ENCODE results near the gene MRPL44. TPM values are rescaled to one million over a fixed set of nuclear protein-coding genes. Genes with fewer than 3 reads are reported as not detected.
A peak's percentile ranks its signal among the peaks of the same experiment; 100 is the strongest.

The MRPL44 gene
- total and polyA plus RNA-seq, 2 of the 13 experiments (the other 11 are each of a cell fraction or from before 2014, with no cell fraction given): 38.4 to 78.0 TPM

DNA sequence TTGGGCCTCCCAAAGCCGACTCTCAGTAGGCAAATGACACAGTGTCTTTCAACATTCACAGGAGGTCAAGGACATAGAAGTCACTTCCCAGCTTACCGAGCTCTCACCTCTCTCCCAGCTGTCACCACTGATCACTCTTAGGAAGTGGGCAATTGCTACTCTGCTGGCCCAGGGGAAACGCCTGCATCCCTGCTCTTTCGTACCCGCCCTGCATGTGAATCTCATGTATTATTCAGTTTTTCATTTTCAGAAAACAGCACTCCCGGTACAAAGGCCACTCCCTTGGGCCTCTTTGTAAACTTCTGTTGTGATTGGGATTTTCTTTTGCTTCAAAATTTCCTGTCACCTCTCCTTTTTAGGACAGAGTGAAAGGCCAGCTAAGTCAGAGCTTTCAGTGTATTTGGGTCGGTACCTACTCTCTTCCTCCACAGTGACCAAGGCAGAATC lies 15.4 kb downstream of the MRPL44 start (continued):
- no peak for TF ChIP-seq ZNF558 (CRISPR knock-in tag; IDR thresholded peaks at IDR 0.05; ENCODE audit: borderline replicate concordance)
- TF ChIP-seq SOX13 (IDR thresholded peaks at IDR 0.05): no peak
- TF ChIP-seq SOX13 (CRISPR knock-in tag; conservative IDR thresholded peaks at IDR 0.05 in 1 of 2, IDR thresholded peaks at IDR 0.05 in 1 of 2): peak in 1 of 2 experiments; percentile 48; a peak in 1 of 4 replicates
- TF ChIP-seq ZNF598 (CRISPR knock-in tag; IDR thresholded peaks at IDR 0.05; ENCODE audit: borderline replicate concordance): no peak
- TF ChIP-seq THRA (CRISPR knock-in tag; IDR thresholded peaks at IDR 0.05; ENCODE audit: borderline replicate concordance): peak; percentile 57; the same call in 1 of the 2 replicates
- TF ChIP-seq HNF4A (CRISPR knock-in tag; IDR thresholded peaks at IDR 0.05): peak; percentile 40; the same call in 1 of the 2 replicates
- no peak for TF ChIP-seq AKAP8 (CRISPR knock-in tag; IDR thresholded peaks at IDR 0.05)
- TF ChIP-seq CEBPB (IDR thresholded peaks at IDR 0.05; ENCODE audit: borderline replicate concordance, low read depth, low read length): peak; percentile 65; the same call in 1 of the 2 replicates
- TF ChIP-seq ARID5B (CRISPR knock-in tag; IDR thresholded peaks at IDR 0.05): peak; percentile 83
- TF ChIP-seq PAXIP1 (CRISPR knock-in tag; conservative IDR thresholded peaks at IDR 0.05): peak; percentile 69
- TF ChIP-seq EP300 (IDR thresholded peaks at IDR 0.05; ENCODE audit: low read depth in 2 of 2, low read length in 2 of 2): no peak; a peak in 1 of 4 replicates
- TF ChIP-seq EP300 (CRISPR knock-in tag; IDR thresholded peaks at IDR 0.05; ENCODE audit: borderline replicate concordance): 0 out of 2 replicates have a peak, but pooled peaks have one; percentile 16
- no peak for TF ChIP-seq HHEX (CRISPR knock-in tag; IDR thresholded peaks at IDR 0.05)
- 0 out of 2 replicates have a peak, but pooled peaks have one; percentile 30 for TF ChIP-seq ZNF614 (CRISPR knock-in tag; IDR thresholded peaks at IDR 0.05; ENCODE audit: borderline replicate concordance)
- TF ChIP-seq, protein P1, sequence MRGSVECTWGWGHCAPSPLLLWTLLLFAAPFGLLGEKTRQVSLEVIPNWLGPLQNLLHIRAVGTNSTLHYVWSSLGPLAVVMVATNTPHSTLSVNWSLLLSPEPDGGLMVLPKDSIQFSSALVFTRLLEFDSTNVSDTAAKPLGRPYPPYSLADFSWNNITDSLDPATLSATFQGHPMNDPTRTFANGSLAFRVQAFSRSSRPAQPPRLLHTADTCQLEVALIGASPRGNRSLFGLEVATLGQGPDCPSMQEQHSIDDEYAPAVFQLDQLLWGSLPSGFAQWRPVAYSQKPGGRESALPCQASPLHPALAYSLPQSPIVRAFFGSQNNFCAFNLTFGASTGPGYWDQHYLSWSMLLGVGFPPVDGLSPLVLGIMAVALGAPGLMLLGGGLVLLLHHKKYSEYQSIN (CRISPR knock-in tag; IDR thresholded peaks at IDR 0.05; ENCODE audit: borderline replicate concordance): no peak
- TF ChIP-seq ZNF367 (CRISPR knock-in tag; IDR thresholded peaks at IDR 0.05; ENCODE audit: borderline replicate concordance): no peak
- peak; percentile 58 for TF ChIP-seq ASH2L (IDR thresholded peaks at IDR 0.05; ENCODE audit: insufficient read length, low read depth, low read length)
- no peak for TF ChIP-seq CREB1 (IDR thresholded peaks at IDR 0.05)
- no peak for TF ChIP-seq CREB1 (CRISPR knock-in tag; IDR thresholded peaks at IDR 0.05)
- TF ChIP-seq TEAD3 (CRISPR knock-in tag; optimal IDR thresholded peaks at IDR 0.05; ENCODE audit: borderline replicate concordance): peak; percentile 52

Measured in HepG2 (cell line).